ENCODE measurements around the gene CEACAM18.

The CEACAM18 gene

GRCh38 chr19:51524666-51525264, 46.4 kb downstream of the CEACAM18 start:
- no peak overlapping the region for H3K27ac ChIP-seq

DNA sequence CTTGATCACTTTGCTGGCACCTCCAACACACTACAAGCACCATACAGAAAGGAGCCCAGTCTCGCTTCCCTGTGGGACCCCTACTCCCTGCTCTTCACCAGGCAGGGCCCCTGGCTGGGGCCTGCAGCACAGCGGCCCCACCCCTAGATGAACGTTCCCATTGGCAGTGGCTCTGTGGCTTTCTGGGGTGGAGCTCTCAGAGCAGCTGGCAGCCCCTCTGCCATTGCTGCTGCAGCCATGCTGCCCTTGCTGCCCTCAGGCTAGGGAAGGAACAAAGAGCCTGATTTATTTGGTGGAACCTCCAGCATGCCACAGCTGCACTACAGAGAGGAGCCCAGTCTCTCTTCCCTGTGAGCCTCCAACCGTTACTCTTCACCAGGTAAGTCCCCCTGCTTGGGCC, 47.3 kb downstream of the CEACAM18 start:
- H3K27ac ChIP-seq: no peak overlapping the region
- TF ChIP-seq, protein P1, sequence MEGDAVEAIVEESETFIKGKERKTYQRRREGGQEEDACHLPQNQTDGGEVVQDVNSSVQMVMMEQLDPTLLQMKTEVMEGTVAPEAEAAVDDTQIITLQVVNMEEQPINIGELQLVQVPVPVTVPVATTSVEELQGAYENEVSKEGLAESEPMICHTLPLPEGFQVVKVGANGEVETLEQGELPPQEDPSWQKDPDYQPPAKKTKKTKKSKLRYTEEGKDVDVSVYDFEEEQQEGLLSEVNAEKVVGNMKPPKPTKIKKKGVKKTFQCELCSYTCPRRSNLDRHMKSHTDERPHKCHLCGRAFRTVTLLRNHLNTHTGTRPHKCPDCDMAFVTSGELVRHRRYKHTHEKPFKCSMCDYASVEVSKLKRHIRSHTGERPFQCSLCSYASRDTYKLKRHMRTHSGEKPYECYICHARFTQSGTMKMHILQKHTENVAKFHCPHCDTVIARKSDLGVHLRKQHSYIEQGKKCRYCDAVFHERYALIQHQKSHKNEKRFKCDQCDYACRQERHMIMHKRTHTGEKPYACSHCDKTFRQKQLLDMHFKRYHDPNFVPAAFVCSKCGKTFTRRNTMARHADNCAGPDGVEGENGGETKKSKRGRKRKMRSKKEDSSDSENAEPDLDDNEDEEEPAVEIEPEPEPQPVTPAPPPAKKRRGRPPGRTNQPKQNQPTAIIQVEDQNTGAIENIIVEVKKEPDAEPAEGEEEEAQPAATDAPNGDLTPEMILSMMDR (IDR thresholded peaks at IDR 0.05): no peak
- no peak for TF ChIP-seq ZFX (IDR thresholded peaks at IDR 0.05; ENCODE audit: borderline replicate concordance)

More at GRCh38 chr19:51524666-51525264, 46.4 kb downstream of the CEACAM18 start:
- TF ChIP-seq ZFX (IDR thresholded peaks at IDR 0.05; ENCODE audit: borderline replicate concordance): no peak
- TF ChIP-seq, protein P1 (IDR thresholded peaks at IDR 0.05): no peak

DNA sequence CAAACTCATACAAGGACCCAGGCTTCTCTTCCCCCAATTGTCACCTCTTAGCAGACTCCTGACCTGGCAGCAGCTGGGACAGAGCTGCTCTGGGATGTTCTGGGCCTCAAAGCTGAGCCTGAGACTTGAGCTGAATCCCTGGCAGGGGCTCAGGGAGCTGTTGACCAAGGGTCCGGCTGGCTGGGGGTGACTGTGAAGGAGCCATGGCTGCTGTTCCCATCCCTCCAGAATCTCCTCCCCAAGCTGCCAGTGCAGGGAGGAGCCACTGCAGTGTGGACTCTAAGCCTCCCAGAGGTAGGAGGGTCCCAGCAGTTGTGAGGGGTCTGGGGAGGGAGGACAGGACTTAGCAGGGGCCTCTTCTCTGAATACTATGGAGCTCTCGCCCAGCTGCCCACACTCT, 51.0 kb downstream of the CEACAM18 start:
- H3K27ac ChIP-seq: no peak overlapping the region
- TF ChIP-seq ZFX (IDR thresholded peaks at IDR 0.05; ENCODE audit: borderline replicate concordance): no peak
- TF ChIP-seq, protein P1 (IDR thresholded peaks at IDR 0.05): no peak

- TF ChIP-seq ZFX (IDR thresholded peaks at IDR 0.05; ENCODE audit: borderline replicate concordance): no peak
- TF ChIP-seq, protein P1 (IDR thresholded peaks at IDR 0.05): no peak
- H3K27ac ChIP-seq: no peak overlapping the region
Measured at GRCh38 chr19:51530616-51531015, 52.3 kb downstream of the CEACAM18 start.

DNA sequence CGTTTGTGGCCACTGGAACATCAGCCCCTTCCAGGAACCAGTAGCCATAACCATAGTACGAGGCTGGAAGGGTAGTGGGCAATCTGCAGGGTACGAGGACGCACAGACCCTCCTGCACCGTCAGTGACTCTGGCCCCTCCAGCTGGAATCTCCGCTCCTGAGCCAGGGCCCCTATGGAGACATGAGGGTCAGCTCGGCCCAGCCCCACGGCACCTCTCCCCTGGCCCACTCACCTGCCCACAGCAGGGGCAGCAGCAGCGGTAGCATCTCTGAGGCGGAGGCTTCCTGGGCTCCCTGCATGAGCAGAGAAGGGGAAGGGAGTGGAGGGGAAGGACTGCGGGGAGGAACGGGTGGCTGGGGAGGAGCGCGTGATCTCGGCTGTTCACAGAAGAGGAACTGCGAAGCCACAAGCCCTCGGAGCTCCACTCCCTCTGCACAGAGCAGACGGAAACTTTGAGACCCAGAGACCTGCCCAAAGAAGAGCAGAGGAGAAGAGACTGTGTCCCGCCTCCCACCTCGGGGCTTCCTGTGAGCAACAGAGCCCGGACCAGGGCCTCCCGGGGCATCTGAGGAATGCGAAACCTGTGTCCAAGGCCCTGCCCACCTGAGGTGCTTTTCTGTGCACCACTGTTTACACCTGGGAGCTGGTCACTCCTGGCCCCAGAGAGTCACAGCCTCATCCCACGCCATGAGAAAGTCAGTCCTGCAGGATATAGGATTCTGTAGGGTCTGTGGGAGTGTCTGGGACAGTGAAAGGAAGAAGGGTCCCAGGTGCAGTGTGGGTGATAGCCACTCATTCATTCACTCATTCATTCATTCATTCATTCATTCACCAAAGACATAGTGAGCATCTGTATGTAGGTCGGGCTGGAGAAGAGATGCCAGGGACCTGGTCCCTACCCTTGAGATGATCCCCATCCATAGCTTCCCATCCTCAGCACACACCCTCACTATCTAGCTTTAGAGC, 53.3 kb downstream of the CEACAM18 start, which contains the start of gene SIGLEC6:
SIGLEC6 (minus strand) TSS at position 322 of the 967 bp plus-strand sequence; CDS start at position 300, 22 bp downstream.
- no peak within 1 kb of the TSS for H3K27ac ChIP-seq
- TF ChIP-seq, protein P1 (IDR thresholded peaks at IDR 0.05): no peak
- TF ChIP-seq ZFX (IDR thresholded peaks at IDR 0.05; ENCODE audit: borderline replicate concordance): no peak

- H3K27ac ChIP-seq: no peak overlapping the region
Measured at GRCh38 chr19:51535535-51535934, 57.2 kb downstream of the CEACAM18 start.

More at GRCh38 chr19:51535535-51535934, 57.2 kb downstream of the CEACAM18 start:
- TF ChIP-seq ZFX (IDR thresholded peaks at IDR 0.05; ENCODE audit: borderline replicate concordance): no peak
- TF ChIP-seq, protein P1 (IDR thresholded peaks at IDR 0.05): no peak

All from 22Rv1 (cell line).